Testis (tissue), 2 donors: Measurements from ENCODE around the gene ULK4.

Experiments
- POLR2A ChIP-seq: fragments of 450-650 bp; IDR thresholded peaks from one replicate; pipeline ENCODE4 v1.6.1; 2017; ENCODE audit warnings: antibody characterized with exemption, mild to moderate bottlenecking, moderate library complexity
- TF ChIP-seq, protein P1 (sequence below), 3 experiments: fragments of 450-650 bp in 2 of 3; fragments of 200-600 bp in 1 of 3; sonication (generic) in 1 of 3; IDR thresholded peaks; one replicate each; pipeline ENCODE4 v1.5.1; 2016 to 2019; ENCODE audit warnings: antibody characterized with exemption in 3 of 3, mild to moderate bottlenecking in 2 of 3, moderate library complexity in 1 of 3

DNA sequence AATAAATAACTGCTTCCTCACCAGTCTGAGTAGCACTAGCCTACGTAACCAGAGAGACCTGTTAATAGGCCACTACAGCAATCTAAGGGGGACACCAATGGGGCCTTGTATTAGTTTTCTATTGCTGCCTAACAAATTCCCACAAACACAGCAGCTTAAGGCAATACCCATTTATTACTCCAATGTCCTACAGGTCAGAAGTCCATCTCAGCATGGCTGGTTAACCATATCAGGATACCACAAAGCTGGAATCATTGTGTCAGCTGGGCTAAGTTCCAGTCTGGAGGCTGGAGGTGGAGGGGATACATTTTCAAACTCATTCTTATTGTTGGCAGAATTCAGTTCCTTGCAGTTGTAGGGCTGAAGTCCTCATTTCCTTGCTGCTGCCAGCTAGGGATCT is 331.9 kb downstream of the ULK4 start:
- TF ChIP-seq, protein P1, sequence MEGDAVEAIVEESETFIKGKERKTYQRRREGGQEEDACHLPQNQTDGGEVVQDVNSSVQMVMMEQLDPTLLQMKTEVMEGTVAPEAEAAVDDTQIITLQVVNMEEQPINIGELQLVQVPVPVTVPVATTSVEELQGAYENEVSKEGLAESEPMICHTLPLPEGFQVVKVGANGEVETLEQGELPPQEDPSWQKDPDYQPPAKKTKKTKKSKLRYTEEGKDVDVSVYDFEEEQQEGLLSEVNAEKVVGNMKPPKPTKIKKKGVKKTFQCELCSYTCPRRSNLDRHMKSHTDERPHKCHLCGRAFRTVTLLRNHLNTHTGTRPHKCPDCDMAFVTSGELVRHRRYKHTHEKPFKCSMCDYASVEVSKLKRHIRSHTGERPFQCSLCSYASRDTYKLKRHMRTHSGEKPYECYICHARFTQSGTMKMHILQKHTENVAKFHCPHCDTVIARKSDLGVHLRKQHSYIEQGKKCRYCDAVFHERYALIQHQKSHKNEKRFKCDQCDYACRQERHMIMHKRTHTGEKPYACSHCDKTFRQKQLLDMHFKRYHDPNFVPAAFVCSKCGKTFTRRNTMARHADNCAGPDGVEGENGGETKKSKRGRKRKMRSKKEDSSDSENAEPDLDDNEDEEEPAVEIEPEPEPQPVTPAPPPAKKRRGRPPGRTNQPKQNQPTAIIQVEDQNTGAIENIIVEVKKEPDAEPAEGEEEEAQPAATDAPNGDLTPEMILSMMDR (IDR thresholded peaks at IDR 0.05): no peak
- no peak for TF ChIP-seq POLR2A
